Liver (tissue), 3 donors: ENCODE results near the gene MEF2A.

Experiments used
- RXRA ChIP-seq, 2 donors: IDR thresholded peaks; 2 replicates each; pipeline ENCODE4 v1.6.1; 2017 to 2018; ENCODE audit warnings: antibody characterized with exemption in 2 of 2, mild to moderate bottlenecking in 1 of 2
- TAF1 ChIP-seq: conservative IDR thresholded peaks from 2 replicates; pipeline ENCODE4 v1.6.1; 2016; ENCODE audit warnings: antibody characterized with exemption, mild to moderate bottlenecking
- YY1 ChIP-seq: IDR thresholded peaks from 2 replicates; pipeline ENCODE4 v1.6.1; 2016; ENCODE audit warnings: antibody characterized with exemption, mild to moderate bottlenecking
- TF ChIP-seq, protein P1 (sequence below): IDR thresholded peaks from 2 replicates; pipeline ENCODE4 v1.6.1; 2016; ENCODE audit warnings: antibody characterized with exemption
- TF ChIP-seq, protein P2 (sequence below): fragments of 150-350 bp; IDR thresholded peaks from 2 replicates; pipeline ENCODE4 v1.5.1; 2017; ENCODE audit warnings: improper control_type of control experiment, low read depth, low read length; ENCODE audit not compliant: missing input control
- TF ChIP-seq, protein P3 (sequence below): IDR thresholded peaks from 2 replicates; pipeline ENCODE4 v1.6.1; 2016; ENCODE audit warnings: antibody characterized with exemption
- donor health status: healthy.
- donor health status: healthy.

DNA sequence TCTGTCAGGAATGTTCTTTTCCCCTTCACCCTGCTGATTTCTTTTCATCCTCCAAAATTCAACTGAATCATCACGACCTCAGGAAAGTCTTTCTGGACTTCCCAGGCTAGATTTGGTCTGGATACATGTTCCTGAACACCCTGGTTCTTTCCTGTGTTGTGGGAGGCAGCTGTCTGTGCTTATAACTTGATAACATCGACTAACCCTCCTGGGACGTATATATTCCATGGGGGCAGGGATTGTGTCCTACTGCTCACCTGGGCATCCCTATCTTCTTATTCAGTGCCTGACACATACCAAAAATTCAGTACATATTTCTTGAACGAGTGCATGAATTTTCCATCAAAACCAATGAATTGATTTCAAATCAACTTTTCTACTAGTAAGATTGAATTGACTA is 47.6 kb upstream of the MEF2A start:
- TF ChIP-seq YY1, result no peak
- TF ChIP-seq RXRA (IDR thresholded peaks at IDR 0.05), result no peak
- TF ChIP-seq, protein P1, sequence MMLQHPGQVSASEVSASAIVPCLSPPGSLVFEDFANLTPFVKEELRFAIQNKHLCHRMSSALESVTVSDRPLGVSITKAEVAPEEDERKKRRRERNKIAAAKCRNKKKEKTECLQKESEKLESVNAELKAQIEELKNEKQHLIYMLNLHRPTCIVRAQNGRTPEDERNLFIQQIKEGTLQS, result no peak
- TF ChIP-seq, protein P2, sequence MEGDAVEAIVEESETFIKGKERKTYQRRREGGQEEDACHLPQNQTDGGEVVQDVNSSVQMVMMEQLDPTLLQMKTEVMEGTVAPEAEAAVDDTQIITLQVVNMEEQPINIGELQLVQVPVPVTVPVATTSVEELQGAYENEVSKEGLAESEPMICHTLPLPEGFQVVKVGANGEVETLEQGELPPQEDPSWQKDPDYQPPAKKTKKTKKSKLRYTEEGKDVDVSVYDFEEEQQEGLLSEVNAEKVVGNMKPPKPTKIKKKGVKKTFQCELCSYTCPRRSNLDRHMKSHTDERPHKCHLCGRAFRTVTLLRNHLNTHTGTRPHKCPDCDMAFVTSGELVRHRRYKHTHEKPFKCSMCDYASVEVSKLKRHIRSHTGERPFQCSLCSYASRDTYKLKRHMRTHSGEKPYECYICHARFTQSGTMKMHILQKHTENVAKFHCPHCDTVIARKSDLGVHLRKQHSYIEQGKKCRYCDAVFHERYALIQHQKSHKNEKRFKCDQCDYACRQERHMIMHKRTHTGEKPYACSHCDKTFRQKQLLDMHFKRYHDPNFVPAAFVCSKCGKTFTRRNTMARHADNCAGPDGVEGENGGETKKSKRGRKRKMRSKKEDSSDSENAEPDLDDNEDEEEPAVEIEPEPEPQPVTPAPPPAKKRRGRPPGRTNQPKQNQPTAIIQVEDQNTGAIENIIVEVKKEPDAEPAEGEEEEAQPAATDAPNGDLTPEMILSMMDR, result no peak
- TF ChIP-seq, protein P3, sequence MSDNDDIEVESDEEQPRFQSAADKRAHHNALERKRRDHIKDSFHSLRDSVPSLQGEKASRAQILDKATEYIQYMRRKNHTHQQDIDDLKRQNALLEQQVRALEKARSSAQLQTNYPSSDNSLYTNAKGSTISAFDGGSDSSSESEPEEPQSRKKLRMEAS, result no peak
- no peak for TF ChIP-seq TAF1
